GM10248 (cell line): ENCODE data around the gene DDX54.

ENCODE experiments used
- CTCF ChIA-PET: fragments of 300-600 bp; sonication (Branson Sonifier 250); formaldehyde crosslinking; extraction: SDS; loops from one replicate; lab custom pipeline; 2021; ENCODE audit warnings: antibody characterized with exemption; lab: Yijun Ruan, JAX
- POLR2A ChIA-PET: fragments of 350-650 bp; sonication (Branson Sonifier 250); formaldehyde crosslinking; extraction: SDS; loops from one replicate; lab custom pipeline; 2020; ENCODE audit warnings: antibody characterized with exemption; lab: Yijun Ruan, JAX
- DNase-seq: peaks from one replicate; pipeline ENCODE4 v3.0.0; 2012; ENCODE audit errors: extremely low spot score
- CTCF ChIP-seq: IDR thresholded peaks from 2 replicates; pipeline ENCODE4 v1.5.1; 2012; ENCODE audit warnings: mild to moderate bottlenecking, low read depth; ENCODE audit errors: extremely low read depth, missing control alignments, control extremely low read depth

The DDX54 gene

DNA sequence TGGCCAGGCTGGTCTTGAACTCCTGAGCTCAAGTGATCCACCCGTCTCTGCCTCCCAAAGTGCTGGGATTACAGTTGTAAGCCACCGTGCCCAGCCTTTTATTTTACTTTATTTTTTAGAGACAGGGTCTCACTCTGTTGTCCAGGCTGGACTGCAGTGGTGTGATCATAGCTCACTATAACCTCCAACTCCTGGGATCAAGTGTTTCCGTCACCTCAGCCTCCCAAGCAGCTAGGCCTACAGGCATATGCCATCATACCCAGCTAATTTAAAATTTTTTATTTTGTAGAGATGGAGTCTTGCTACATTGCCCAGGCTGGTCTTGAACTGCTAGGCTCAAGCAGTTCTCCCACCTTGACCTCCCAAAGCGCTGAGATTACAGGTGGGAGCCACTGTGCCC lies 39.7 kb upstream of the DDX54 start:
- ChIA-PET CTCF (interaction anchor here (0.9 to 1.9 kb wide), 3 partner anchors 12 to 200 kb away, joined by 3 to 5 read pairs (median 5); no protein-coding TSS in a partner anchor), POLR2A (no interaction called here)
- no peak for TF ChIP-seq CTCF
- DNase-seq, result no peak

DNA sequence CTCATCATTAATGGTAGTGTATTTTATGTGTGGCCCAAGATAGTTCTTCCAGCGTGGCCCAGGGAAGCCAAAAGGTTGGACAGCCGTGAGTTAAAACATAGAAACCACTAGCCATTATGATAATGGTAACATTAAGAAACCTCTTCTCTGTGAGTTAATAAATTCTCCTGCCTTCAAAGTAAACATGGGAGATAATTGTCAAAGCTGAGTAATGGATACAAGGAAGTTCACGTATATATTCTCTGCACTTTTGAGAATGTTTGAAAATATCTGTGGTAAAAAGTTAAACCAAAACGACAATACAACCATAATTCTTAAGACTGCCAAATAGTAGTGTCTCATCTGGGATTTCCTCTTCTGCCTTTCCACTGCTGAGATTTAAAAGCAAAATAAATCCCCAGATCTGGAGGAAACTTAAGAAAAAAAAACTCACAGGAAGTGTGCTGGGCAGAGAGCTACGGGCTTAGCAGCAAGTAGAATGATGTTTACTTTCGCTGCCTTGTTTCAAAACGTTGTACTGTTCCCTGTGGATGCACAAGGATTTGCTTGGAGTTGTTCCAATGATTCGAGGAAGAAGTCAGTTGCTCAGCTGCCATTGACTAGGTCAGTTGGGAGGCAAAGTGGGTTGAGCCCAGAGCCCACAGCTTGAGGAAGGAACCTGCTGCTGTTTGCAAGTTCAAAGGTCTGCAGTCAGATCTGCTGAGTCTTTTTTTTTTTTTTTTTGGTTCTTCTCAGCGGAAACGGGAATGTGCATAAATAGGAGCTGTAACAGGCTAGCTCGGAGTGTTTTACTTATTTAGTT lies 37.7 kb upstream of the DDX54 start:
- CTCF ChIA-PET, result interaction anchor here (1.0 to 3.0 kb wide), 9 partner anchors 10 to 70 kb away, joined by 3 to 9 read pairs (median 4); no protein-coding TSS in a partner anchor
- no peak for TF ChIP-seq CTCF
- POLR2A ChIA-PET, result interaction anchor here (0.5 to 3.9 kb wide), 6 partner anchors 10 to 144 kb away, joined by 3 to 25 read pairs (median 6); no protein-coding TSS in a partner anchor
- no peak for DNase-seq

GRCh38 chr12:113221997-113222729 lies 36.9 kb upstream of the DDX54 start:
- ChIA-PET POLR2A (interaction anchor here (0.6 to 3.9 kb wide), 11 partner anchors 8 to 113 kb away, joined by 3 to 25 read pairs (median 6); partner anchors contain the start of genes DDX54 and RITA1), CTCF (interaction anchor here (1.1 to 3.0 kb wide), 10 partner anchors 8 to 69 kb away, joined by 3 to 9 read pairs (median 4); no protein-coding TSS in a partner anchor)
- TF ChIP-seq CTCF, result no peak
- no peak for DNase-seq

GRCh38 chr12:113221181-113221996 lies 36.1 kb upstream of the DDX54 start, which contains the start of gene TPCN1:
Gene TPCN1, plus strand, starts transcription at chr12:113221464. Its CDS starts 5,389 bp downstream, at chr12:113226853.
- POLR2A ChIA-PET, result interaction anchor here (0.6 to 3.9 kb wide), 13 partner anchors 9 to 114 kb away, joined by 3 to 25 read pairs (median 5); partner anchors contain the start of genes DDX54 and RITA1
- DNase-seq, result peak; percentile 97
- CTCF ChIA-PET, result interaction anchor here (0.9 to 3.0 kb wide), 8 partner anchors 9 to 34 kb away, joined by 3 to 9 read pairs (median 3); no protein-coding TSS in a partner anchor
- TF ChIP-seq CTCF, result no peak

- no peak for DNase-seq
- CTCF ChIA-PET, result interaction anchor here (0.9 to 1.6 kb wide), 5 partner anchors 8 to 23 kb away, joined by 3 to 7 read pairs (median 3); no protein-coding TSS in a partner anchor
- no peak for TF ChIP-seq CTCF
- POLR2A ChIA-PET, result interaction anchor here (0.7 to 3.9 kb wide), 10 partner anchors 9 to 48 kb away, joined by 3 to 25 read pairs (median 6); partner anchors contain the start of genes DDX54 and RITA1
These were observed 35.4 kb upstream of the DDX54 start for GRCh38 chr12:113220593-113221180.
